Stimulated activated CD8-positive, alpha-beta memory T cell treated with anti-CD3 and anti-CD28 coated beads, Interleukin-12 subunit alpha, Interleukin-12 subunit beta, amount 100 ng/mL, for 4 hours (primary cell): ENCODE results near the gene FAM168B.

Experiments
- DNase-seq: peaks from one replicate; pipeline ENCODE4 v3.0.0-alpha.2; 2020; ENCODE audit warnings: low read depth

Gene FAM168B

GRCh38 chr2:131055169-131056065, 37.8 kb downstream of the FAM168B start:
- no peak for DNase-seq

DNA sequence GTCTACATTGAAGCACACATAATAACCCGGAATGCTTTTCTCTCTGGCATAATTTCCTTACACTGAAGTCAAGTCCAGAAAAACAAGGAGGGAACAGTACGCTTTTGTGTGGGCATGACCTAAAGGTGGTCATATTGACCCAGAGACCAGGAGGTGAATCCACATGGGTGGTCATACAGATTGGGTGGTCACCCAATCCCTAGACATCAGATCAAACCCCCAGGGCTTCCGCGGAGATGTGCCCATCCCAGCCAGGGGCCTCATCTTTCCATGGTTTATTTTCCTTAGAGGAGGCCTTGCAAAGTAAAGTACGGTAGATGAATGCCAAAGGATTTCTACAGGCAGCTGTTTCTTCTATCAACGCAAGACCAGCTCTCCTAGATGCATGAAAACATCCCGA, 38.8 kb downstream of the FAM168B start:
- DNase-seq = no peak

DNA sequence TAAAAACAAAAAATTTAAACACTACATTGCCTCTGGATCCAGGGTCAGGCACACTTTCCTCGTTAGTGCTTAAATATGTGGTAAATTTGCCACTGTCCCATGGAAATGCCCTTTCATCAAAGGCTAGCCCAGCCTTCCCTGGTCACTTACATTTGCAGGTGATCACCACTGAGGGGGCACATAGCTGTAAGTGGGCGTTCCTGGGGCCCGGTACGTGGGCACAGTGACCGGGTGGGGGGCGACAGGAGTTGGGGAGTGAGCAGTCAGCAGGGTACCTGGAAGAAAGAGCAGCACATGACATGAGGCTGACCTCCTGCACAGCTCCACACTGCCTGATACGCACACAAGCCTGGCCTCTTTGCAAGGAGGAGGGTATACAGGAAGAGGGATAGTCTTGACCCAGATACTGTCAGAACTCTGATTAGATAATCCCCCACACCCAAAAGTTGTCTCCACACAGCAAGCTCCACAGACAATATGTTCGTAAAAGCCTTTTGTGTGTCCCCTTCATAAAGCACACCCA, 40.5 kb downstream of the FAM168B start:
- no peak for DNase-seq

GRCh38 chr2:131050896-131051295, 42.4 kb downstream of the FAM168B start:
- DNase-seq = no peak

DNA sequence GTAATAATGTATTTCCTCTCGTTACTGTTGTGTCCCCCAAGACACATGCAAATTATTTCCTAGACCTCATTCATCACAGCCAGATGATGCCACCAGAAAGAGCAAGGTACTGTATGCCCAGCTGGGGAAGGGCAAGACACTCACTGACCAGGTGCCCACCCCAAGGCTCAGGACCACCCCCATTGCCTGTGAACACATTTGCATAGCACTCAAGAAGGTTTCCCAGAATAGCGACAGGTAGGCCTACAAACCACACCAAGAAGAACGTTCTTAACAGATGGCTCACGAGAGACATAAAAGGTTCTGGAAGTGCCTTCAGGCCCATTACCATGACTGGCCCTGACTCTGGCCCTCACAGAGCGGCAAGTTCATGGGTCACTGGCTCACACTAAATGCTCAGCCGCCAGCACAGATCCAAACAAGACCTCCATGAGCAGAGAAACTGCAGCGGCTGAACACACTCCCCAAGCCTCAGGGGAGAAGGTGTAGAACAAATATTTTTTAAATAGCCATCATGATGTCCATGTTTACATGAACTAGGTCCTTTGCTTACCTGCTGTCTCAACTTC, 44.0 kb downstream of the FAM168B start:
- DNase-seq = no peak

GRCh38 chr2:131048641-131049040, 44.6 kb downstream of the FAM168B start:
- DNase-seq = no peak

DNA sequence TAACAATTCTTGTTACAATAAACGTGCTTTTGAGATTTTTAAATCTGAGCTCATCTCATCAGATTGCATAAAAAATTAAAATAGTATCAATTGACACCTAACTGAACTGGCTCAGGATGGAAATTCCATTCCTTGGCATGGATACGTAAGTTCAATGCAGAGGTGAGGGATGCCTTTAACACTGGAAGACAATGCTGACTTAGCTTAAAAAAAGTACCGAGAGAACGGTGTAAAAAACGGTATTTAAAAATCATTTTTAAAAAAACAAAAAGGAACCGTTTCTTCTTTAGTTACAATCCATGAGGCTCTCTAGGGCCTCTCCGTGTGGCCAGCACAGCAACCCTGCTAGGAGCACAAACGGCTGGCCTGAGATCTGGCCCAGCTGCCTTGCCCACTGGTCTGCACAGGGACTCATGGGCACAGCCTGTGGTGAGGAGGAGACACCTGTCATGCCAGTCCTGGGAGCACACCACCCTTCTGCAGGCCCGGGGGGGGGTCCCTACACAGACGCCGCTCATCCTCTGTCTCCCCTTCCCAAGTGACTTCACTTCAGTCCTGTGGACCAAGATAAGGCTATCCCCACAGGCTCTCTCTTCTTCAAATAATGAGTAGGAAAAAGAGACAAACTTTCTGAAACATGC, 45.2 kb downstream of the FAM168B start:
- no peak for DNase-seq

- DNase-seq = no peak
Observed at GRCh38 chr2:131046918-131047652, 46.2 kb downstream of the FAM168B start.

DNA sequence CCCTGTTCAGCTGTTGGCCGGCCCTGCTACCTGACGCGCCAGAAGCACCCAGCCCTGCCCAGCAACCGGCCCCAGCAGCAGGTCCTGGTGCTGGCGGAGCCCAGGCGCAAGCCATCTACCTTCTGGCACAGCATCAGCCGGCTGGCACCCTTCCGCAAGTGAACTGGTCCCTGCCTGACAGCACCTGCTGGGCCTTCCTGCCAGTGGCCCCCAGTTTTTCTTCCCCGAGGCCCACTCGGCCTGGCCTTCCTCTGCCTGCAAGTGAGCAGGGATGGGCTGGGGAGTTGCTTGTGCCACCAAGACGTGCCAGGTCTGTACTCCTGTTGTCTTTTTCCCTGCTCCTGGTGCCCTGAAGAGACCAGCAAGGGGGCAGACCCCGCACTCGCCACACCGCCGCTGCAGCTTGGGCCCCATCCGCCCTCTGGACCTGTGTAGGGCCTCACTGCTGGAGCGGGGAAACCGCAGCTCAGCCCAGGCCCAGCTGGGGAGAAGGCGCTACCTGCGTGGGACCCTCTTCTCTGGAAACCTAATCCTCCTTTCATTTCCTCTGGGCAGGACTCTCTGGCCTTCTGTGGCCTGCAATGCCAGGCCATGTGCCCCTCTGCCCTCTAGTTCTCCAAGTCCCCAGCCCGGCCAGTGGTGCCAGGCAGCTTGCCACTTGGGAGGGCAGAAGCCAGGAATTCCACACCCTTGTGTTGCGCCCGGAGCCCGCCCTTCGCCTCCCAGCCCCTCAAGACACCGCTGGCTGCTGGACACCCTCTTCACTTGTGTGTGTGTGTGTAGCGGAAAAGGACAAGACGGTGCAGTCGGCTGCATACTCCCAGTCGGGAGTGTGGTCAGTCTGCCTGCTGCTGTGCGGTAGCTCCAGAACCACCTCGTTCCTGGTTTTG, 47.0 kb downstream of the FAM168B start:
- DNase-seq = no peak

DNA sequence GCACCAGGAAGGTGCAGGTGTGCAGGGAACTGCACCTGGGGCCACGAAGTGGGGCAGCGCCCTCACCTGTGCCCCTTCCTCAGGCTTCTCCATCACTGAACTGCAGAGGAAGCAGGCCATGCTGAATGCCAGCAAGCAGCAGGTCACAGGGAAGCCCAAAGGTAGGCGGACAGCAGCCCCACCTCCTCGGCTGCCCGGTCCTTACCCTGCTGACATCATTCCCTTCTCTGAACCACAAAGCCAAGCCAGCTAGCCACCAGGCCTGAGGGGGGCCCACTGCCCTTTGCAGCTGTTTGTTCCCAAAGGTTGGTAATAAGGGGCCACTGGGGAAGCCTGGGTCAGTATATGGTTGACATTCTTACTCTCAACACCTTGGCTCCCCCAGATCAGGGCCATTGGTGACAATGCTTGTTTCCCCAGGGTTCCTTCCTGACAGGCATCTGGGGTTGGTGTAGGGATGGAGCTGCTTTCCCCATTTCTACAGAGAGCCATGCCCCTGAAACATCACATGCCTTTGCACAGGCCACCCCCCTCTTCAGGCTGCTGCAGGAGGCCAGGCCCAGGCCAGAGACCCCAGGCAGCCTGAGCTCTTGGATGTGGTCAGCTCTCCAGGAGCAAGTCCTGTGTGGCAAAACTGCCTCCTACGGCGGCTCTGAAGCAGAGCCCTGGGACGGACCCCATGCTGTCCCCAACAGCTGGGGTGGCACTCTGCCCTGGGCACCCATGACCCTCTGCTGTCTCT, 47.8 kb downstream of the FAM168B start:
- DNase-seq = no peak

DNA sequence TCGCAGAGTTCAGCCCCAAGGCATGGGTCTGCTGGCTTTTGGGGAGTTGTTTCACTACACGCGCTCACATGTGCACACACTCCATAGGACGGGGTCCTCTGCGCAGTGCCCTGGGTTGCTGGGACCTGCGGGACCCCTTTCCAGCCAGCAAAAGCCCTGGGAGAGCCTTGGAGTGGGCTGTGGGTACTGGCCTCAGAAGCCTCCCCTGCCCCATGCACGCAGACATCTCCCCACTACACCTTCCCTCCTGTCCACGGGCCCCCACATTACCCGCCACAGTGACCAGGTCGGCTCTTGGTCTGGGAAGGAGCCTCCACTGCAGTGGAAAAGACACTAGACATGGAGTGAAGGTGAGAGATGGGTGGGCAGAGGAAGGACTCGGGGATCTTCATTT, 48.5 kb downstream of the FAM168B start:
- DNase-seq = no peak

DNA sequence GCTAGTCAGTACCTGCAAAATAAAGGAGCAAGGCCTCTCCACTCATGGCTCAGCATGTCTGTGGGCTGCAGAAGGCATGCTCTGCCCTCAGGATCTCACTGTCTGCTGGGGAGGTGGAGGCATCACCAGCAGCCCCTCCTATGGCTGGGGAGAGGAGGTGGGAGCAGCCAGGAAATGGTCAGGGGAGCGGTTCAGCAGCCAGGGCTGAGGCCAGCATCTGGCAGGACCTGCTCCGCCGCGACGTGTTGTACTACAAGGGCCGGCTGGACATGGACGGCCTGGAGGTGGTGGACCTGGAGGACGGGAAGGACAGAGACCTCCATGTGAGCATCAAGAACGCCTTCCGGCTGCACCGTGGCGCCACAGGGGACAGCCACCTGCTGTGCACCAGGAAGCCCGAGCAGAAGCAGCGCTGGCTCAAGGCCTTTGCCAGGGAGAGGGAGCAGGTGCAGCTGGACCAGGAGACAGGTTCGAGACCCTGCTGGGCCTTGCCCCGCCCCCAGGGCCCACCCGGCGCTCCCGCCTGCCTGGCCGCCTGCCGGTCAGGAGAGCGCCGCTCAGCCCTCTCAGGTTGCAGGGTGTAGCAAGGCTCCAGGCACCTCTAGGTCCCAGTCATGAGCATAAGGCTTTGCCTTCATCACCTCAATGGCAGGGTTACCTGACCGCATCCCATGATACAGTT, 49.0 kb downstream of the FAM168B start:
- DNase-seq = no peak

DNA sequence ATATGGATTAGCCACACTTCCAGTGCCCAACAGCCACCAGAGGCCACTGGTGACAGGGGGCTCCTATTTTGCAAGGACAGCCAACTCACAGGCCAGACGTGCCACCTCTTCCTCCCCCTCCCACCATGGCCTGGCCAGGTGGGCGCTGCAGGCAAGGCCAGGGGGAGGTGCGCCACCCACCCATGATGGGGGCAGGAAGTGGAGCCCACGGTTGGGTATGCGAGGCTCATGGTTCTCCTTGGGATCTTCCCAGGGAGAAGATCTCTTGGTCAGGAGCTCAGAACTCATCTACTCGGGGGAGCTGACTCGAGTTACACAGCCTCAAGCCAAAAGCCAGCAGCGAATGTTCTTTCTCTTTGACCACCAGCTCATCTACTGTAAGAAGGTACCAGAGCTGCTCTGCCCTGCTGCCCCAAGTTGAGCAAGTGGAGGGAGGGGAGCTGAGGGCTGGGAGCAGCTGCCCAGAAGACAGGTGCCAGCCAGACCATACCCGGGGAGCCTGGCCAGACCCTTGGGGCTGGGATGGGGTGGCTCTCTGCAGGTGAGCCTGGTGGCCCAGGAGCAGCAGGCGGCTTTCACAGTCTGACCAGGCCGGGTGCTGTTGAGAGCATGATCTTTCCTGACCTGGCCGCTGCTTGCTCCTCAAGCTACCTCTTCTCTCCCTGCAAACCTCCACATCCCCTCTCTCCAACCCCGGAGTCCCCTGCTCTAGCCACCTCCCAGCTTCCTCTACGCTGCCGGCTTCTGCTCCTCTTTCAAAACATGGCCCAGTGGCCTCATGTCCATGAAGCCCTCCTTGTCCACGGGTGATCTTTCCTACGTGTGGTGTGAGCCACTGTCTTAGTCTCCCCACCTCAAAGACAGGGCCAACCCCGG, 49.8 kb downstream of the FAM168B start:
- no peak for DNase-seq

- no peak for DNase-seq
Observed at GRCh38 chr2:131042148-131042775, 51.0 kb downstream of the FAM168B start.

GRCh38 chr2:131041402-131042147, 51.7 kb downstream of the FAM168B start:
- no peak for DNase-seq

GRCh38 chr2:131040661-131041401, 52.4 kb downstream of the FAM168B start:
- DNase-seq = no peak
